Suprapubic skin (tissue), 3 donors: Measurements from ENCODE around the gene GFY.

Source experiments
- POLR2A ChIP-seq, 2 donors: fragments of 450-650 bp; IDR thresholded peaks; one replicate each; pipeline ENCODE4 v1.6.1; 2017; ENCODE audit warnings: antibody characterized with exemption in 2 of 2, mild to moderate bottlenecking in 2 of 2, moderate library complexity in 2 of 2
- TF ChIP-seq, protein P1 (sequence below), 2 donors: fragments of 200-600 bp in 1 of 2; fragments of 450-650 bp in 1 of 2; sonication (generic) in 1 of 2; IDR thresholded peaks; one replicate each; pipeline ENCODE4 v1.5.1; 2016 to 2019; ENCODE audit warnings: antibody characterized with exemption in 2 of 2, mild to moderate bottlenecking in 1 of 2, moderate library complexity in 1 of 2

DNA sequence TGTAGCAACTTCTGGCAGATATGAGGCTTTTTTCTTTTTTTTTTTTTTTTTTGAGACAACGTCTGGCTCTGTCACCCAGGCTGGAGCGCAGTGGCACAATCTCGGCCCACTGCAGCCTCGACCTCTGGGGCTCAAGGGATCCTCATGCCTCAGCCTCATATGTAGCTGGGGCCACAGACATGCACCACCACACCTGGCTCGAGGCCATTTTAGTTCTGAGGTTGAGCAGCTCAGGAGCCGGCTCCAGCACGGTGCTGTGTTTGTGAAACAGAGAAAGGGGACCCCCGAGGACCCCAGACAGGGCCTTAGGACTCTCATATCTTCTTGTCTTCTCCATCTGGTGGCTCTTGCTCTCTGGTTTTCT lies 45.4 kb downstream of the GFY start:
- no peak for TF ChIP-seq POLR2A (IDR thresholded peaks at IDR 0.05)
- TF ChIP-seq, protein P1, sequence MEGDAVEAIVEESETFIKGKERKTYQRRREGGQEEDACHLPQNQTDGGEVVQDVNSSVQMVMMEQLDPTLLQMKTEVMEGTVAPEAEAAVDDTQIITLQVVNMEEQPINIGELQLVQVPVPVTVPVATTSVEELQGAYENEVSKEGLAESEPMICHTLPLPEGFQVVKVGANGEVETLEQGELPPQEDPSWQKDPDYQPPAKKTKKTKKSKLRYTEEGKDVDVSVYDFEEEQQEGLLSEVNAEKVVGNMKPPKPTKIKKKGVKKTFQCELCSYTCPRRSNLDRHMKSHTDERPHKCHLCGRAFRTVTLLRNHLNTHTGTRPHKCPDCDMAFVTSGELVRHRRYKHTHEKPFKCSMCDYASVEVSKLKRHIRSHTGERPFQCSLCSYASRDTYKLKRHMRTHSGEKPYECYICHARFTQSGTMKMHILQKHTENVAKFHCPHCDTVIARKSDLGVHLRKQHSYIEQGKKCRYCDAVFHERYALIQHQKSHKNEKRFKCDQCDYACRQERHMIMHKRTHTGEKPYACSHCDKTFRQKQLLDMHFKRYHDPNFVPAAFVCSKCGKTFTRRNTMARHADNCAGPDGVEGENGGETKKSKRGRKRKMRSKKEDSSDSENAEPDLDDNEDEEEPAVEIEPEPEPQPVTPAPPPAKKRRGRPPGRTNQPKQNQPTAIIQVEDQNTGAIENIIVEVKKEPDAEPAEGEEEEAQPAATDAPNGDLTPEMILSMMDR (IDR thresholded peaks at IDR 0.05), result no peak
